ENCODE results near the gene SMARCA5.

The SMARCA5 gene

DNA sequence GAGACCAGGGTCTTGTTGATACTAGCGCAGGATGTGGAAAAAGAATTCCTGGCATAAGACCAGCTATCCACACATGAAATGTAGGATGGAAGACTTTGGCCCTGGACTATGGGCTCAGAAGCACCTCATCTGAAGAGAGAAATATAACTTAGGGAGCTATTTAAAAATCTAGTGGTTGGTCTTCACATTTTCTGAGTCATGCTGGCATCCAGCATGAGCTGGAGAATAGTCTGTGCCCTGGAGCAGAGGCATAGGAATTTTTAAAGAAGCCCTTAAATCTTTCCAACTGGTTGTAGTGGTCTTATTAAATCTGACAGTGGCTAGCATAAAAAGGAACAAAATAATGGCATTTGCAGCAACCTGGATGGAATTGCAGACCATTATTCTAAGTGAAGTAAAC is 86.3 kb downstream of the SMARCA5 start:
- in situ Hi-C loops (cut with HindIII; ENCODE audit: low pct_ligation_motif_present, low pct_unique_long_range_greater_than_20kb, low sequenced_read_pairs) = no loop called here
- DNase-seq = no peak

DNA sequence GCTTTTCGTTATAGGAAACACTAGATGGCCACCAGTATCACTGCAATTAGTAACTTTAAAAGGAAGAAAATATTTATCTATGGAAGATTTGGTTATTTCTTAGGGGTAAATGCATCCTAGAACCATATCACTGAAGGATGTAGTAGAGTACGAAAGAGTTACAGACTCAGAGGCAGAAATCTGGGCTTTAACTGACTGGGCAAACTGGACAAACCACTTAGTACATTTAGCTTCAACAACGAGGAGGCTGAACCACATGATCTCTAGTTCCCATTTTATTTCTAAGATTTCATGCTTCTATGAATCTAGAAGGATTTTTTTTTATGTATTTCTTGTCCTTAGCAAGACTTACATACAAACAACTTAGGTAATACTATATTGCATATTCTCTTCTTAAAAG is 93.0 kb downstream of the SMARCA5 start:
- no peak for DNase-seq
- in situ Hi-C loops (cut with HindIII; ENCODE audit: low pct_ligation_motif_present, low pct_unique_long_range_greater_than_20kb, low sequenced_read_pairs) = no loop called here
